G401.6 (cell line): ENCODE measurements around the gene C12orf60.
"Not testable (repeated sequence)": the region's sequence is repeated elsewhere in the genome, so short reads cannot be mapped to it uniquely, and the experiment has no call there.

Source experiments
- FAIRE-seq: peaks from 2 replicates; lab custom pipeline; 2012; peaks lifted over from hg19 to GRCh38; lab: Jason Lieb, UNC

The C12orf60 gene

GRCh38 chr12:14803011-14803829 lies at the start of gene C12orf60, which contains the start of gene WBP11:
C12orf60 (plus strand) TSS chr12:14803670; CDS start chr12:14822936, 19,266 bp downstream.
WBP11 (minus strand) TSS chr12:14803478; CDS start chr12:14801383, 2,095 bp downstream.
- FAIRE-seq = peak; percentile 99

- no peak for FAIRE-seq
Measured at GRCh38 chr12:14756334-14757143, 46.9 kb upstream of the C12orf60 start.

GRCh38 chr12:14759711-14760280 lies 43.7 kb upstream of the C12orf60 start:
- FAIRE-seq = not testable (repeated sequence)

- FAIRE-seq = no peak
Measured at GRCh38 chr12:14765398-14765797, 38.1 kb upstream of the C12orf60 start.

GRCh38 chr12:14766020-14766419 lies 37.5 kb upstream of the C12orf60 start:
- FAIRE-seq = not testable (repeated sequence)

- FAIRE-seq = no peak
Measured at GRCh38 chr12:14766649-14767215, 36.7 kb upstream of the C12orf60 start.

GRCh38 chr12:14767617-14768016 lies 35.9 kb upstream of the C12orf60 start:
- no peak for FAIRE-seq

- FAIRE-seq = no peak
Measured at GRCh38 chr12:14768823-14769405, 34.6 kb upstream of the C12orf60 start.

GRCh38 chr12:14769466-14769968 lies 34.0 kb upstream of the C12orf60 start:
- no peak for FAIRE-seq

GRCh38 chr12:14769969-14770495 lies 33.4 kb upstream of the C12orf60 start:
- no peak for FAIRE-seq

GRCh38 chr12:14770496-14771461 lies 32.7 kb upstream of the C12orf60 start:
- peak; percentile 93 for FAIRE-seq

GRCh38 chr12:14771651-14772137 lies 31.8 kb upstream of the C12orf60 start:
- FAIRE-seq = no peak

- no peak for FAIRE-seq
Measured at GRCh38 chr12:14772946-14773345, 30.5 kb upstream of the C12orf60 start.

- FAIRE-seq = no peak
Measured at GRCh38 chr12:14773685-14774073, 29.8 kb upstream of the C12orf60 start.

GRCh38 chr12:14774074-14774905 lies 29.2 kb upstream of the C12orf60 start:
- peak; percentile 79 for FAIRE-seq

- FAIRE-seq = no peak
Measured at GRCh38 chr12:14774906-14775635, 28.4 kb upstream of the C12orf60 start.

GRCh38 chr12:14775636-14775980 lies 27.9 kb upstream of the C12orf60 start:
- FAIRE-seq = no peak

- FAIRE-seq = peak; percentile 58
Measured at GRCh38 chr12:14776236-14776961, 27.1 kb upstream of the C12orf60 start.
